Stimulated activated CD4-positive, alpha-beta T cell treated with anti-CD3 and anti-CD28 coated beads, Interleukin-15, amount 100 ng/mL, for 48 hours (primary cell): ENCODE results near the gene CCL8.
"Not testable (repeated sequence)": the region's sequence is repeated elsewhere in the genome, so short reads cannot be mapped to it uniquely, and the experiment has no call there.

Experiments
- DNase-seq, 2 donors: peaks; one replicate each; pipeline ENCODE4 v3.0.0-alpha.2; 2020; ENCODE audit warnings: low read depth in 2 of 2

CCL8 gene

DNA sequence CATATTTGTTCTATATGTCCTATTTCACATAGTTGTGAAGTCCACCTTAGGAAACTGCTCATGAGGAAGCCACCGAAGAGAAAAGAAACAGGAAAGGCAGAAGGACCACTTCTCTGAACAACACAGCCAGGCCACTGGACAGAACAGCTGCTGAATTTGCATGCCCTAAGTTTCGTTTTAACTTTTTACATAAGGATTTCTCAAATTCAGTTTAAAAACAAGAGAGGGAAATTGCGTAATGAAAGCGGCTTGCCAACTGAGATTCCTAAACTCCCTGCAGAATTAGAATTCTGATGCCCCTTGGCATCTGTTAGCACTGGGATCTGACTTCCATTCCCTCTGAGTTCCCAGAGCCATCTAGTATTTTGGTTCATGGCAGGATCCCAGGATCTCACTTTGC is 5.0 kb upstream of the CCL8 start:
- DNase-seq = no peak

DNA sequence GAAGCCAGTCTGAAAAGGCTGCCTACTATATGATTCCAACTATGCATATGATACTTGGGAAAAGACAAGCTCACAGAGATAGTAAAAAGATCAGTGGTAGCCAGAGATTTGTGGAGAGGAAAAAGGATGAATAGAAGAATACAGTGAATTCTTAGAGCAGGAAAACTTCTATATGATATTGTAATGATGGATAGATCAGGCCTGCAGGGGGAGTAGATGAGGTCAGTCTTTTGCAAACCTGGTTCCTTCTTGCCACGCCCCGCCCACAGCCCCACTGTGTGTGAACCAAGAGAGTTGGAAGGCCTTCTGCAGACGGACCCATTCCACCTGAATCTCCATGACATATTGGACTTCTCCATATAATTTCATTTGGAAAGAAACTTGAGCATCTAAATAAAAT is 761 bp upstream of the CCL8 start:
- DNase-seq = no peak

DNA sequence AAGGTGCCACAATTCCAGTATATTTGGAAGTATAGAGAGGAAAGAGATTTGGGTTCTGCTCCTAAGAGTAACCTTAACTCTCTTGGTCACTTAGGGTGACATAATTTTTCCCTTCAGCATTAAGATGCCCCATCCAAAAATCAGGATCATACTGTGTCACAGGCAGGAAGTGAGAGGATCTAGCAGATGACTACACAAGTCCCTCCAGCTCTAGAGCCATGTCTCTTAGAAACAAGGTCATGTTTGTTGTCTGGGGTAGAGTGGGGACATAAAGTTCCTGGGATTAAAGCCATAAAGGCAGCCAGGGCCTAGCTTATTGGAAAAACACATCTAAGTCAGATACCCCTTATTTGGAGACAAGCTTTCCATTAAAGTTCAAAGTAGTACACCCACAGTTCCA is 2.7 kb downstream of the CCL8 start:
- no peak for DNase-seq

DNA sequence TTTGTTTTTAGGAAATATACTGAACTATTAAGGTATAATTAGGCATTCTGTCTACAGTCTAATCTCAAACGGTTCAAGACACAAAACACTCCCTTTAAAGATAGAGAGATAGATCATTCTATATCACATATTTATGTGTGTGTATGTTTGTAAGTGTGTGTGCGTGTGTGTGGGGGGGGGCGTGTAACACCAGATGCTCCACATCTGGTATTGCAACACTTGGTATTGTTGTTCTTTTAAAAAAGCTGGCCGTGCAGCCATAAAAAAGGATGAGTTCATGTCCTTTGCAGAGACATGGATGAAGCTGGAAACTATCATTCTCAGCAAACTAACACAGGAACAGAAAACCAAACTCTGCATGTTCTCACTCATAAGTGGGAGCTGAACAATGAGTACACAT is 8.3 kb downstream of the CCL8 start:
- not testable (repeated sequence) for DNase-seq

DNA sequence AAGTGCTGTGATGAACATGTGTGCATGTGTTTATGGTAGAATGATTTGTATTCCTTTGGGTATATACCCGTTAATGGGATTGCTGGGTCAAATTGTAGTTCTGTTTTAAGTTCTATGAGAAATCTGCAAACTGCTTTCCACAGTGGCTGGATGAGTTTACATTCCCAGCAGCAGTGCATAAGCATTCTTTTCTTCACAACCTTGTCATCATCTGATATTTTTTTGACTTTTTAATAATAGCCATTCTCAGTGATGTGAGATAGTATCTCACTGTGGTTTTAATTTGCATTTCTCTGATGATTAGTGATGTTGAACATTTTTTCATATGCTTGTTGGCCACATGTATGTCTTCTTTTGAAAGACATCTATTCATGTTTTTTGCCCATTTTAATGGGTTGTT is 18.5 kb downstream of the CCL8 start:
- no peak for DNase-seq

DNA sequence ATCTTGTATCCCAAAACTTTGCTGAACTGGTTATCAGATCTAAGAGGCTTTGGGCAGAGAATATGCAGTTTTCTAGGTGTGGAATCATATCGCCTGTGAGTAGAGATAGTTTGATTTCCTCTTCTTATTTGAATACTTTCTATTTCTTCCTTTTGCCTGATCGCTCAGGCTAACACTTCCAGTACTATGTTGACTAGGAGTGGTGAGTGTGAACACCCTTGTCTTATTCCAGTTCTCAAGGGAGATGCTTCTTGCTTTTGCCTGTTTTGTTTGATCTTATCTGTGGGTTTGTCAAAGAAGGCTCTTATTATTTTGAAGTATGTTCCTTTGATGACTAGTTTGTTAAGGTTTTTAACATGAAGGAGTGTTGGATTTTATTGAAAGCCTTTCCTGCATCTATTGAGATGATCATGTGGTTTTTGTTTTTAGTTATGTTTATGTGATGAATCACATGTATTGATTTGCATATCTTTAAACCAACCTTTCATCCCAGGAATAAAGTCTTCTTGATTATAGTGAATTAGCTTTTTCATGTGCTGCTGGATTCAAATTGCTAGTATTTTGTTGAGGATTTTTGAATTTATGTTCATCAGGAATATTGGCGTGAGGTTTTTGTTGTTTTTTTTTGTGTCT is 20.0 kb downstream of the CCL8 start:
- DNase-seq = no peak

DNA sequence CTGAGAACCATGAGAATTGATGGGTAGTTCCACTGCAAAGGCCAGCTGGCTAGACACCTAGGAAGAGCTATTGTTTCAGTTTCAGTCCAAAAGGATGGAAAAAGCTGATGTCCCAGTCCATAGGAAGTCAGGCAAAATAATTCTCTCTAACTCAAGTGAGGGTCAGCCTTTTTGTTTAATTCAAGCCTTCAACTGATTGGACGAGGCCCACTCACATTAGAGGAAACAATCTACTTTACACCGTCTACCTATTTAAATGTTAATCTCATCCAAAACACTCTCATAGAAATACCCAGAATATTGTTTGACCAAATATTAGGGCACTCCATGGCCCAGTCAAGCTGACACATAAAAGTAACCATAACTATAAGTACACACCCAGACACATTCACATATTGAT is 22.7 kb downstream of the CCL8 start:
- DNase-seq = no peak

DNA sequence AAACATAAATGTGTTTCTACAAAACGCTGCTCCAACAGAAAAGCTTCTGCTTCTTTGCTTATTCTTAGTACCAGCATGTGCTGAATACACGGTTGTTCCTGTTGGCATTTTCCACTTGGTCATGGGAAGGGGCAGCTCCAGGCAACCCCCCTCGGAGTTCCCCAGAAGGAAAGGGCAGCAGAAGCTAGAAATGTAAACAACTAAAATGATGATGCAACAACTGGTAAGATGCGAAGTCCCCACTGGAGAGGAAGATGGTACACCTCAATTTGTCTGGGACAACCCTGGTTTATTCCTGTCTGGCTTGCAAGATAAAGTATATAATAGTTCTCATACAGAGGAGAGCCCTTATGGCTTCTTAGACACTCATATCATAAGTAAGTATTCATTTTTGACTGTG is 27.8 kb downstream of the CCL8 start:
- DNase-seq = no peak

DNA sequence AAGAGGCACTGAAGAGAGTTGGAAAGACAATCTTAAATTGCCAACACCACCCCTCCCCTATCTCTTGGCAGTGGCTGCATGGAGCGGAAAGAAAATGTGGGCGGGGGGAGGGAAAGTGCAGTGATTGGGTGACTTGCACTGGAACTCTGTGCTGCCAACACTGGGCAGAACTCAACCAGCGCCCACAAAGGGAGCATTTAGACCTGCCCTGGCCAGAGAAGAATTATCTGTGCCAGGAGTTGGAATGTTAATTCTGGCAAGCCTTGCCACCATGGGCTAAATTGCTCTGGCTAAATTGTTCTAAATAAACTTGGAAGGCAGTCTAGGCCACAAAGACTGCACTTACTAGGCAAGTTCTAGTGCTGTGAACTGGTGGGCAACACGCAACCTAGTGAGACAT is 30.5 kb downstream of the CCL8 start:
- DNase-seq = no peak

DNA sequence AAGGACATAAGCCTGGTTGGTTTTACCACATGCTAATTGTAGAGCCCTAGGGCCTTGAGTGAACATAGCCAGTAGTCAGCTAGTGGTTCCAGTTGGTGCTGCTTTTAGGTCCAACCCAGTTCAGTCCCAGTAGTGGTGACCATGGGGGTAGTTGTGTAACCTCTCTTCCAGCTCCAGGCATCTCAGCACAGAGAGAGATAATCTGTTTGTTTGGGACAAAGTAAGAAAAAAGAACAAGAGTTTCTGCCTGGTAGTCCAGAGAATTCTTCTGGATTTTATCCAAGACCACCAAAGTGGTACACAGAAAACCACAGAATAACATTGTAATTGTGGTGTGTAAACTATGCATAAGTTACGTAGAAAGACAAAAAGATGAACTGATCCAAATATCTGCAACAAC is 31.9 kb downstream of the CCL8 start:
- DNase-seq = no peak

DNA sequence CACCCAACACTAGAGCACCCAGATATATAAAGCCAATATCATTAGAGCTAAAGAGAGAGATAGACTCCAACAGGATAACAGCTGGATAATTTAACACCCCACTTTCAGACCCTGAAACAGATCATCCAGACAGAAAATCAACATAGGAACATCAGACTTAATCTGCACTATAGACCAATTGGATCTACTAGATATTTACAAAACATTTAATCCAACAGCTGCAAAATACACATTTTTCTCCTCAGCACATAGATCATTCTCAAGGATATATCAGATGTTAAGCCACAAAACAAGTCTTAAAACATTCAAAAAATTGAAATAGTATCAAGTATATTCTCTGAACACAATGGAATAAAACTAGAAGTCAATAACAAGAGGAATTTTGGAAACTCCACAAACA is 33.0 kb downstream of the CCL8 start:
- DNase-seq = no peak

DNA sequence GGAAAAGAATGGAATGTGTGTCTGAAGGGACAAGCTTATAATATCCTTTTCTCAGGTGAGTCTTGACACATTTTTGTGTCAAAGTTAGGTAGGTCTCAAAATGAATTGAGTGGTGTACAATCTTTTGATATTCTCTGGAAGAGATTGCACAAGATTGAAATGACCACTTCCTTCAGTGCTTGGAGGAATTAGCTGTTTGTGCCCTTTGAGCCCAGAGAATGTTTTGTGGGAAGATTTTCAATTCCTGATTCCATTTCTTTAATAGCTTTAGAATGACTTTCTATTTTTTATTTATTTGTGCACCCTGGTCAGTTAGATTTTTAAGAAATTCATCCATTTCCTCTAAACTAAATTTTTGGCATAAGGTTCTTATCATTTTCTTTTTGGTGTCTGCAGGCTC is 35.4 kb downstream of the CCL8 start:
- DNase-seq = no peak

DNA sequence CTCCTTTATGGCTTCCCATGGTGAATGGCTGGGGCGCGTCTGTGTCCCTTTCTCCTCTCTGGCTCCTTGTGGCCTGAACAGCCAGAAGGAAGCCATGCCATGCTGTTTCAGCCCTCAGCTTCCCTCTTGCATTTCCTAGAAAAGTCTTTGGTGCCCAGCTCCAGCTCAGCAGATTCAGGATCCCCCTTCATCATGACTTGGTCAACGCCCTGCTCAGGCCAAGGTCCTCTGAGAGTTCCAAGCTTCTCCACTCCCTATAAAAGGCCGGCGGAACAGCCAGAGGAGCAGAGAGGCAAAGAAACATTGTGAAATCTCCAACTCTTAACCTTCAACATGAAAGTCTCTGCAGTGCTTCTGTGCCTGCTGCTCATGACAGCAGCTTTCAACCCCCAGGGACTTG is 37.0 kb downstream of the CCL8 start, which contains the start of gene CCL13:
Gene CCL13 (plus strand): TSS at position 287 of the 400 bp plus-strand sequence. CDS start 47 bp downstream, at position 334.
- DNase-seq = no peak

DNA sequence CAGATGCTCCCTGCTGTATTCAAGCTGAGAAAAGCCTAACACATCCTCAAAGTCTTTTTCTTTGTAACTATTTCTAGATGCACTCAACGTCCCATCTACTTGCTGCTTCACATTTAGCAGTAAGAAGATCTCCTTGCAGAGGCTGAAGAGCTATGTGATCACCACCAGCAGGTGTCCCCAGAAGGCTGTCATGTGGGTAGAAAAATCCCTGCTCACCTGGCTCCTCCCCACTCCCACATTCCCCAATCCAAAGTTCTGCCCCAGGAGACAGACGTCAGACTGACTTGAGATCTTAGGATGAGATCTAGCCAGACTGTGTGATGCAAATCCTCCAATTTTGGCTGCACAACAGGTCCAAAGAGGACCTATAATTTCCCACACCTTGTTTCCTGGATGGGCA is 38.2 kb downstream of the CCL8 start:
- no peak for DNase-seq

DNA sequence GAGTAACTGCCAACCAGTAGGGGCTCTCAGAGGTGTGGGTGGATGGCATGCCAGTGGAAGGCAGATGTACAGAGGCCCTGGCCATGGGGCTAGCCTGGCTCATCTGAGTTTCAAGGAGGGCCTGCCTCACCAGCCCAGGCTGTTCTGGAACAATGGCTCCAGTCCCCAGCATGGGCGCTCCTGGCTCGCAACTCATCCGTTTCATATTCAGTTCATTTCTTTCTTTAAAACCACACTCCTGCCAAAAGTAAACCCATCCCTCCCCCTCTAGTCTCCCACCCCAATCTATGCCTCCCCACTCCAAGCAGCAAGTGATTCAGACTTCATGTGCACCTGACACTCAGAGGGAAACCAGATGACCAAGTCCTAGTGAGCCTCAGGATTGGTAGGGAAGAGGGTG is 39.4 kb downstream of the CCL8 start:
- no peak for DNase-seq

DNA sequence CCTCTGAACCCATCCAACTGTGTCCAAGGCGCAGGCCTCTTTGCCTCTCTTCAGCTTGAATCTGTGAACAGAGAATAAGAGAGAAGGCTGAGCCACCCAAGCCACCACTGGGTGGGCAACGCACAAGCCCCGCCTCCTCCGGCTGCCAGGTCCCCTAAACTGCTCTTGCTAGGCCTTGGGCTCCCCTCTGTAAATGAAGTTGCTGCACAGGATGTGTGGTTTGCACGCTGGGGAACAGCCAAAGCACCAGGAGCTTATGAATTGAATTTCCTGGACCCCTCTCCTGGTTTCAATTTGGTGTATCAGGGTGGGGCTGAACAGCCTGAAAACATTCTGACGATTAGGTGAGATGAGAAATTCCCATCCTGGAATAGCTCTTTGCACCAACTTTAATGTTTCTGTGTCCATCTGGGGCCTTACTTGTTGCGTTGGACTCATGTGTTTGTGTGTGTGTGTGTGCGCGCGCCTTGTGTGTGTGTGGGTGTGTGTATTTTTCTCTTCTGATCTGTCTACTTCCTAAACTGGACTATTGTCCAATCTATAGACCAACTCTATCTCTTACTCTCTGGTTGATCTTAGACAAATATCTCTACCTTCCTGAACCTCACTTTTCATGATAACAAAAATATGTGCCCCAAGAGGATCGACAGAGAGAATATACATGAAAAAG is 41.5 kb downstream of the CCL8 start:
- no peak for DNase-seq

DNA sequence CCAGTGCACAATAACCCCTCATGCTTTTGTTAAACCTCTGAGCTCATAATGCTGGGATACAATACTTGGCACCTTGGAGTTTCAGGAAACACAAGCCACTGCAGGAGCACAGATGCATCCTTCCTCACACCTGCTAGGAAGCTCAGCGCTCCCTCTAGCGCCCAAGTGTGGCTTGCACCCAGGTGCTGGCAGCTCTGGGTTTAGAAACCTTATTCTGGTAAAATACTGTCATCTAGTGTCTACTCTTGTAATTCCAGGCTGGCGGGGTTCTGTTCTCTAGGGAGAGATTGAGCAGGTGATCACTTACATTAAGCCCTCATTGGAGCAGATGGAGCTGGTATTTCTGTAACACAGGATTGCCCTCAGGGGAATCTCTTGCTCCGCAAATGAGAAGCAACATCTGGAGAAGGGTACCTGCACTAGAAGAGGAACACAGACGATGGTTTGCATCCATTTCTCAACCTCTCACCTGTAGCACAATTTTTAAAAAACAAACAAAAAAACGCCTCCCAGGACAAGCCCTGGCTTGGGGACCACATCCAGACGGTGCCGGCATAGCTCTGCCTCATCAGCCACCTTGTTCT is 42.3 kb downstream of the CCL8 start:
- peak; percentile 63 to 74 for DNase-seq

DNA sequence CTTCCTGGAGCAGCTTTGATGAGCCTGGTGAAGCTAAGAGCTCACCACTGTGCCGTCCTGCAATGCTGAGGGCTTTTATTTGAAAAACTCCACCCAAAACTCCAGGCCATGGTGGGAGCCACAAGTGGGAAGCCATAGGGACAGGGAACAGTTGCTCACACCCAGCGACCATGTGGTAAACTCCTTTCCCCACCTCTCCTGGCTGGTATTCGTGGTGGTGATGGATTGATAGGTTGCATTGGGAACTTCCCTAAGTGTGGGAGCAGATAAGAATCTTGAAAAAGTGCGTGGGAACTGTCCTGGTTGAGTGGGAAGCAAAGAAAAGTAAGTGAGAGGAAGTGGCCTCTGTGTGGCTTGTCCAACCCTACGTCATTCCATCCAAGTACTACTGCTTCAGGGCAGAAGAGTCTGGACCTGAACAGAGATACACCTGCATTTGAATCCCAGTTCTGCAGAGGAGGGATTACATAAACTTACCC is 44.0 kb downstream of the CCL8 start, which contains the start of gene CCL1:
Gene CCL1 (minus strand): TSS at position 51 of the 479 bp plus-strand sequence. CDS start 72 bp downstream, outside the sequence.
- DNase-seq = no peak

DNA sequence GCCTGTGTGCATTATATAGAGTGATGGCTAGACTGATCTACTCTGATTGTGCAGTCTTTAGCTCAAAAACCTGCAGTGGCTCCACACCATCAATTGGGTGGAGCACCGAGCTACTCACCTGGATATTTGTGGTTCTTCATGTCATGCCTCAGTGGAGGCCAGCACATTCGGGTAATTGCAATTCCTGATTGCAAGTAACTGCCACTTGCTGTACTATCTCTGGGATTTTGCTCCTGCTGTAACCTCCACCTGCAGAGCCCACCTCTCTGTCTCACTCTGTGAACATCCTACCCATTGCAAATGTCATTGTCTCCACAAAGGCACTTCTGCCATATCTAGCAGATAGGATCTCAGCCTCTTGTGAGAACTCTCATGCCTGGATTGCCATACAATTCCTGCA is 45.5 kb downstream of the CCL8 start:
- no peak for DNase-seq

DNA sequence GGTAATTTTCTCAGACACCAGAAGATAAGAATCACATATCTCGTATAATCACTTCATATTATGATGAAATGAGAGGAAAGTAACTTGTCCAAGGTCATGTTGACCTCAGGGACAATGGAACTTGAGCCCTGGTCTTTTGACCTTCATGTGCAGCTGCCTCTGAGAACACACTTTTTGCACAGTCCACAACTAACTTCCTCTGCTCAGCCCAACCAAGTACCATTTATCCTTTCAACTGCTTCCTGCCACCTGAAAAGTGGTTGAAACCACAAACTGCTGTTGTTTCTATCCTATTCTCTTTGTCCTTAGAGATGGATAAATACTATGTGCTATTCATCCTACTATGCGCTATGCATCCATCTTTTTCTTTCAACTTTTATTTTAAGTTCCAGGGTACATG is 46.1 kb downstream of the CCL8 start:
- no peak for DNase-seq

DNA sequence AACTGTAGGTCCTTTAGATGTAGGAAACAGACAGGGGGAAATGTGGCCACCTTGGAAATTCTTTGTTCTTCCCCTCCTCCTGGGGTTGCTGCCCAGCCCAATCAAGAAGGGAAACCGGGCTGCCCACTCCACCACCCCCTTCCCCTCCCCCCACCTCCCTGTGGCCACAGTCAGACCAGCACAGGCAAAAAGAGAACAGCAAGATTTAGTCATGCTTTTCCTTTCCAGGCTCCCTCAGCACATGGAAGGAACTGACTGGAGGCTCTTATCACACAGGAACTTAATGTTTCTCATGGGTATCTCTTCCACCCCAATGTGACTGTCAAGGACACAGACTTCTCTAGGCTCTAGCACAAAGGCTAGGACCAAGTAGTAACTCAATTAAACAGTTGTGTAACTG is 46.8 kb downstream of the CCL8 start:
- no peak for DNase-seq

DNA sequence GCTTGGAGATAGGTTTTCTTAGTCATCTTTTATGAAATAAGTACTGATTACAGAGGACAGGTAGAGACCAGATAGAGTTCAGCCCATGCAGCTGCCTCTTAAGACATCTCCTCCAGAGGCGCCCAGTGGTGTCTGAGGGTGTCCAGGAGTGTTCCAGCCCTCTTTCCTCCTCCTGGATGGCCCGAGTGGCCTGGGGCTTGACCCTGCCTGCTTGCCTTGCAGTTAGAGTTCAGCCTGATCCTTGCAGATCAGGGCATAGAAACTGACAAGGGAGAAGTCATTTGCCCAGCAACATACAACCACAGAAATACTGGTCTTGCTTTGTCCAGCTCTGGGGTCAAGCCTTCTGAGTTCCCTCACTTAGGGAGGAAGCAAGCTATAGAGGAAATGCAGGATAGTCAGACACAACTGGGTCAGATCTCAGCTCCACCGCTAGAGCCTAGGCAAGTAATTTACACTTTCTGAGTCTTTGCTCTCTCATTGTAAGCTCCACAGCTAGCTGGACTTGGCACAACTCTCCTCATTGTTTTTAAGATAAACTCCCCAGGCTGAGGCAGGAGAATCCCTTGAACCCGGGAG is 47.4 kb downstream of the CCL8 start:
- no peak for DNase-seq
